Measurements from ENCODE around the gene CELF4. TPM values are rescaled to one million over a fixed set of nuclear protein-coding genes. Genes with fewer than 3 reads are reported as not detected.

The CELF4 gene
- total and polyA plus RNA-seq, 10 of the 15 experiments (the other 5 are each of a cell fraction or from before 2014, with no cell fraction given): 0.03 to 0.32 TPM; not detected in 8

- ChIA-PET SMC1A (ENCODE audit: uncharacterized antibody, unreplicated experiment) (no interaction called here), CTCF (interaction anchor here (0.9 to 1.4 kb wide), 2 partner anchors 154 to 596 kb away, joined by 3 read pairs; no protein-coding TSS in a partner anchor), POLR2A (interaction anchor here (0.7 kb wide), 1 partner anchor 548 kb away, joined by 3 read pairs; no protein-coding TSS in a partner anchor), RAD21 (ENCODE audit: unreplicated experiment) (interaction anchor here (1.6 kb wide), 1 partner anchor 153 kb away, joined by 4 read pairs; no protein-coding TSS in a partner anchor)
- H4K20me1 ChIP-seq (ENCODE audit: control insufficient read depth, insufficient read depth): no peaks in the 10 kb centered on the region
- no peaks in the 10 kb centered on the region; the same call in 1 of the 2 replicates for H3K4me1 ChIP-seq (ENCODE audit: control insufficient read depth, insufficient read depth, low read length)
- WGBS (ENCODE audit: insufficient coverage, insufficient replicate concordance, low lambda C conversion rate, missing lambda C conversion rate): 31% methylated on average over 4 of the region's 4 CpGs
- peak in 1 of 2 experiments; percentile 15; a peak in 1 of 4 replicates for TF ChIP-seq BHLHE40 (IDR thresholded peaks at IDR 0.05; ENCODE audit: borderline replicate concordance in 1 of 2, low read depth in 2 of 2, low read length in 1 of 2)
- TF ChIP-seq SMC3 (IDR thresholded peaks at IDR 0.05; ENCODE audit: borderline replicate concordance, low read length): no peak
- FAIRE-seq (no peak), ATAC-seq (no peak), DNase-seq (ENCODE audit: low read depth, low spot score) (no peak)
- BruUV-seq (replicated peaks): no TSS peak
- H3K9me3 ChIP-seq (replicated peaks; ENCODE audit: control insufficient read depth, insufficient read depth, low read length): no peaks in the 10 kb centered on the region
- no peaks in the 10 kb centered on the region for H3K79me2 ChIP-seq (ENCODE audit: control insufficient read depth, insufficient read depth, low read length)
- in situ Hi-C loops (cut with MboI): loop anchor here (25.0 kb wide), 1 partner anchor 602 kb away; no protein-coding TSS in a partner anchor
- H3K9ac ChIP-seq (ENCODE audit: control insufficient read depth, insufficient read depth, low read length): no peak overlapping the region
- H2AFZ ChIP-seq (ENCODE audit: control insufficient read depth, low read depth, low read length): no peak overlapping the region
- no peak overlapping the region for H3K4me3 ChIP-seq
- no peak overlapping the region for H3K4me2 ChIP-seq (ENCODE audit: control insufficient read depth, insufficient read depth)
- intact Hi-C loops (cut with micrococcal nuclease; ENCODE audit: unreplicated experiment): loop anchor here (2.0 kb wide), 1 partner anchor 196 kb away; no protein-coding TSS in a partner anchor
- H3K27me3 ChIP-seq (replicated peaks in 1 of 2; ENCODE audit: control insufficient read depth in 2 of 2, insufficient read depth in 2 of 2, low read length in 1 of 2): peaks cover 5 to 7% of the 10 kb centered on the region in 2 experiments
- no peak overlapping the region for H3K27ac ChIP-seq (ENCODE audit: control insufficient read depth, insufficient read depth)
- no peaks in the 10 kb centered on the region for H3K36me3 ChIP-seq (ENCODE audit: control insufficient read depth in 2 of 2, insufficient read depth in 2 of 2, low read length in 1 of 2)
These were observed 26.4 kb downstream of the CELF4 start for GRCh38 chr18:37539236-37539635.

- H3K4me2 ChIP-seq (ENCODE audit: control insufficient read depth, insufficient read depth): no peak overlapping the region
- TF ChIP-seq ZNF384 (IDR thresholded peaks at IDR 0.05; ENCODE audit: borderline replicate concordance, low read depth, low read length): no peak
- no peak for TF ChIP-seq SPI1 (IDR thresholded peaks at IDR 0.05; ENCODE audit: borderline replicate concordance, insufficient read depth, low read depth, low read length)
- TF ChIP-seq, protein P1, sequence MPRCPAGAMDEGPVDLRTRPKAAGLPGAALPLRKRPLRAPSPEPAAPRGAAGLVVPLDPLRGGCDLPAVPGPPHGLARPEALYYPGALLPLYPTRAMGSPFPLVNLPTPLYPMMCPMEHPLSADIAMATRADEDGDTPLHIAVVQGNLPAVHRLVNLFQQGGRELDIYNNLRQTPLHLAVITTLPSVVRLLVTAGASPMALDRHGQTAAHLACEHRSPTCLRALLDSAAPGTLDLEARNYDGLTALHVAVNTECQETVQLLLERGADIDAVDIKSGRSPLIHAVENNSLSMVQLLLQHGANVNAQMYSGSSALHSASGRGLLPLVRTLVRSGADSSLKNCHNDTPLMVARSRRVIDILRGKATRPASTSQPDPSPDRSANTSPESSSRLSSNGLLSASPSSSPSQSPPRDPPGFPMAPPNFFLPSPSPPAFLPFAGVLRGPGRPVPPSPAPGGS (IDR thresholded peaks at IDR 0.05; ENCODE audit: borderline replicate concordance, insufficient read depth, low read depth, low read length, poor library complexity, severe bottlenecking): no peak
- TF ChIP-seq IKZF2 (IDR thresholded peaks at IDR 0.05): no peak
- TF ChIP-seq GATAD2B (conservative IDR thresholded peaks at IDR 0.05; ENCODE audit: low read depth): no peak
- no peak for TF ChIP-seq FOS (IDR thresholded peaks at IDR 0.05; ENCODE audit: borderline replicate concordance, extremely low read depth, insufficient read length)
- no peak for TF ChIP-seq EGR1 (IDR thresholded peaks at IDR 0.05; ENCODE audit: borderline replicate concordance in 1 of 2, low read depth in 2 of 2, low read length in 2 of 2)
- TF ChIP-seq CBX5 (IDR thresholded peaks at IDR 0.05; ENCODE audit: low read depth): no peak
- no peak for TF ChIP-seq SUZ12 (IDR thresholded peaks at IDR 0.05; ENCODE audit: unreplicated experiment)
- TF ChIP-seq RB1 (IDR thresholded peaks at IDR 0.05; ENCODE audit: borderline replicate concordance): no peak
- no peak for TF ChIP-seq POLR2AphosphoS5 (IDR thresholded peaks at IDR 0.05; ENCODE audit: low read length)
- no peak for TF ChIP-seq STAT1 (conservative IDR thresholded peaks at IDR 0.05)
- no peak for TF ChIP-seq CREB1 (IDR thresholded peaks at IDR 0.05; ENCODE audit: low read depth)
These were observed 26.9 kb downstream of the CELF4 start for GRCh38 chr18:37538526-37539205.

More at GRCh38 chr18:37538526-37539205, 26.9 kb downstream of the CELF4 start:
- H3K27ac ChIP-seq (ENCODE audit: control insufficient read depth, insufficient read depth): no peak overlapping the region
- in situ Hi-C loops (cut with MboI) (loop anchor here (25.0 kb wide), 1 partner anchor 601 kb away; no protein-coding TSS in a partner anchor), intact Hi-C loops (cut with micrococcal nuclease; ENCODE audit: unreplicated experiment) (loop anchor here (1.0 to 2.0 kb wide), 2 partner anchors 152 to 196 kb away; no protein-coding TSS in a partner anchor)
- no peak overlapping the region for H2AFZ ChIP-seq (ENCODE audit: control insufficient read depth, low read depth, low read length)
- ATAC-seq: no peak
- H4K20me1 ChIP-seq (ENCODE audit: control insufficient read depth, insufficient read depth): no peaks in the 10 kb centered on the region
- ChIA-PET CTCF (interaction anchor here (0.6 to 1.4 kb wide), 3 partner anchors 95 to 596 kb away, joined by 3 read pairs; no protein-coding TSS in a partner anchor), RAD21 (ENCODE audit: unreplicated experiment) (interaction anchor here (1.3 to 1.6 kb wide), 2 partner anchors 153 to 195 kb away, joined by 3 to 4 read pairs; no protein-coding TSS in a partner anchor), POLR2A (interaction anchor here (0.7 kb wide), 1 partner anchor 547 kb away, joined by 3 read pairs; no protein-coding TSS in a partner anchor), SMC1A (ENCODE audit: uncharacterized antibody, unreplicated experiment) (no interaction called here)
- no peak overlapping the region for H3K9ac ChIP-seq (ENCODE audit: control insufficient read depth, insufficient read depth, low read length)
- H3K27me3 ChIP-seq (replicated peaks in 1 of 2; ENCODE audit: control insufficient read depth in 2 of 2, insufficient read depth in 2 of 2, low read length in 1 of 2): peaks cover 4 to 6% of the 10 kb centered on the region in 2 experiments
- WGBS (ENCODE audit: insufficient coverage, insufficient replicate concordance, low lambda C conversion rate, missing lambda C conversion rate): 9% methylated on average over 17 of the region's 17 CpGs
- no peak overlapping the region for H3K4me3 ChIP-seq
- no peaks in the 10 kb centered on the region for H3K36me3 ChIP-seq (ENCODE audit: control insufficient read depth in 2 of 2, insufficient read depth in 2 of 2, low read length in 1 of 2)
- H3K4me1 ChIP-seq (ENCODE audit: control insufficient read depth, insufficient read depth, low read length): no peaks in the 10 kb centered on the region; the same call in 1 of the 2 replicates
- no peaks in the 10 kb centered on the region for H3K79me2 ChIP-seq (ENCODE audit: control insufficient read depth, insufficient read depth, low read length)
- BruUV-seq (replicated peaks): no TSS peak
- FAIRE-seq: no peak
- H3K9me3 ChIP-seq (replicated peaks; ENCODE audit: control insufficient read depth, insufficient read depth, low read length): no peaks in the 10 kb centered on the region
- no peak for DNase-seq (ENCODE audit: low read depth, low spot score)

Data from GM12878 (cell line).